CD14-positive monocyte (primary cell): ENCODE results near the gene EDARADD. TPM values are rescaled to one million over a fixed set of nuclear protein-coding genes. Genes with fewer than 3 reads are reported as not detected.

Experiments used
- DNase-seq, 3 donors: peaks; one replicate each; pipeline ENCODE4 v3.0.0-alpha.2; 2011 to 2022
- H2AFZ ChIP-seq: 2 replicates; pipeline ENCODE4 v1.6.0; 2012; ENCODE audit warnings: mild to moderate bottlenecking, low read depth, low read length, inconsistent platforms; ENCODE audit not compliant: insufficient read depth, poor library complexity, severe bottlenecking
- H3K27ac ChIP-seq, 2 donors: 1 replicate in 1 of 2; 2 replicates in 1 of 2; pipeline ENCODE4 v1.5.1; 2012 to 2013; ENCODE audit warnings: low read length in 2 of 2, control low read depth in 1 of 2, inconsistent platforms in 1 of 2, low read depth in 1 of 2, mild to moderate bottlenecking in 1 of 2
- H3K27me3 ChIP-seq, 2 donors: one replicate each; pipeline versions ENCODE4 v1.6.0 to v1.6.1; 2011 to 2013; ENCODE audit warnings: low read length in 2 of 2; ENCODE audit not compliant: control insufficient read depth in 2 of 2, insufficient read depth in 2 of 2
- H3K36me3 ChIP-seq, 2 donors: replicated peaks in 1 of 2; 1 replicate in 1 of 2; 2 replicates in 1 of 2; pipeline versions ENCODE4 v1.5.1 to v1.6.1; 2012 to 2013; ENCODE audit warnings: low read length in 2 of 2, control low read depth in 1 of 2, inconsistent platforms in 1 of 2, mild to moderate bottlenecking in 1 of 2; ENCODE audit not compliant: insufficient read depth in 2 of 2, control insufficient read depth in 1 of 2
- H3K4me1 ChIP-seq, 2 donors: 1 replicate in 1 of 2; 2 replicates in 1 of 2; pipeline versions ENCODE4 v1.5.1 to v1.6.1; 2012 to 2013; ENCODE audit warnings: low read length in 2 of 2, control low read depth in 1 of 2, inconsistent platforms in 1 of 2, mild to moderate bottlenecking in 1 of 2, moderate library complexity in 1 of 2; ENCODE audit not compliant: insufficient read depth in 2 of 2, control insufficient read depth in 1 of 2
- H3K4me2 ChIP-seq: replicated peaks from 2 replicates; pipeline ENCODE3; 2012; ENCODE audit warnings: low read length, moderate library complexity, mild to moderate bottlenecking; ENCODE audit not compliant: poor library complexity, severe bottlenecking; ENCODE audit errors: extremely low read depth
- H3K4me3 ChIP-seq, 3 experiments: fragments of 200-600 bp in 1 of 3; sonication (generic) in 1 of 3; replicated peaks in 1 of 3; 1 replicate in 2 of 3; 2 replicates in 1 of 3; pipeline ENCODE4 v1.5.1; 2011 to 2013; ENCODE audit warnings: low read length in 3 of 3, mild to moderate bottlenecking in 3 of 3, control low read depth in 2 of 3, low read depth in 2 of 3, inconsistent platforms in 1 of 3, moderate library complexity in 1 of 3
- H3K79me2 ChIP-seq: 2 replicates; pipeline ENCODE4 v1.6.0; 2012; ENCODE audit warnings: mild to moderate bottlenecking, control low read depth, inconsistent platforms, low read length, moderate library complexity; ENCODE audit not compliant: insufficient read depth
- H3K9ac ChIP-seq: 2 replicates; pipeline ENCODE4 v1.6.0; 2017; ENCODE audit warnings: low read length, mild to moderate bottlenecking; ENCODE audit not compliant: insufficient read depth, poor library complexity, severe bottlenecking
- H3K9me3 ChIP-seq, 2 donors: replicated peaks in 1 of 2; 1 replicate in 1 of 2; 2 replicates in 1 of 2; pipeline versions ENCODE4 v1.5.1 to v1.6.1; 2012 to 2013; ENCODE audit warnings: low read length in 2 of 2, control low read depth in 1 of 2; ENCODE audit not compliant: control insufficient read depth in 1 of 2, insufficient read depth in 1 of 2
- H4K20me1 ChIP-seq: 2 replicates; pipeline ENCODE4 v1.6.0; 2012; ENCODE audit warnings: mild to moderate bottlenecking, low read length, control low read depth, moderate library complexity; ENCODE audit not compliant: insufficient read depth
- H3K27ac Mint-ChIP-seq, 7 donors: one replicate each; pipeline ENCODE4 v1.8.0; 2020; ENCODE audit warnings: mild to moderate bottlenecking in 7 of 7, mixed read lengths in 7 of 7, moderate library complexity in 6 of 7, inconsistent platforms in 2 of 7
- H3K27me3 Mint-ChIP-seq, 3 donors: one replicate each; pipeline ENCODE4 v1.8.0; 2021 to 2022; ENCODE audit warnings: low read depth in 3 of 3, mild to moderate bottlenecking in 3 of 3, mixed read lengths in 3 of 3, moderate library complexity in 3 of 3, inconsistent platforms in 1 of 3
- H3K36me3 Mint-ChIP-seq, 2 donors: one replicate each; pipeline ENCODE4 v1.8.0; 2020; ENCODE audit warnings: mixed read lengths in 2 of 2, inconsistent platforms in 1 of 2, mild to moderate bottlenecking in 1 of 2
- H3K4me1 Mint-ChIP-seq: one replicate; pipeline ENCODE4 v1.8.0; 2020; ENCODE audit warnings: mild to moderate bottlenecking, mixed read lengths
- H3K4me3 Mint-ChIP-seq, 2 donors: one replicate each; pipeline ENCODE4 v1.8.0; 2020; ENCODE audit warnings: mild to moderate bottlenecking in 2 of 2, mixed read lengths in 2 of 2, moderate library complexity in 1 of 2
- H3K9me3 Mint-ChIP-seq, 7 donors: one replicate each; pipeline ENCODE4 v1.8.0; 2020 to 2022; ENCODE audit warnings: mixed read lengths in 7 of 7, mild to moderate bottlenecking in 6 of 7, moderate library complexity in 6 of 7, inconsistent platforms in 2 of 7
- CTCF ChIP-seq: fragments of 200-600 bp; IDR thresholded peaks from one replicate; pipeline ENCODE4 v1.8.0; 2022; ENCODE audit warnings: antibody characterized with exemption, mild to moderate bottlenecking
- WGBS: methylation state at CpG from one replicate; pipeline ENCODE4 v1.1.5; 2013; ENCODE audit warnings: missing lambda C conversion rate; ENCODE audit not compliant: insufficient coverage; 5-methylcytosine and 5-hydroxymethylcytosine counted together
- intact Hi-C, 2 donors: fragments of 100-400 bp; cut with micrococcal nuclease; formaldehyde crosslinking; loops; one replicate each; pipeline versions ENCODE4 v1.15.0 to v1.15.1; 2023
- polyA plus RNA-seq, 3 donors: library from polyadenylated mRNA; depleted of rRNA in 1 of 3; unstranded in 2 of 3; stranded (reverse) in 1 of 3; fragments of 300-500 nt in 2 of 3; fragments of >200 nt in 1 of 3; fragmentation: Illumina TruSeq in 2 of 3; gene quantifications; 1 replicate in 2 of 3; 2 replicates in 1 of 3; pipeline ENCODE4 v1.2.3, GENCODE V29; 2012 to 2021

EDARADD gene
- polyA plus RNA-seq, 3 donors: not detected

GRCh38 chr1:236426215-236426614 lies 32.1 kb downstream of the EDARADD start:
- Histone ChIP-seq H3K27me3 (no peaks in the 10 kb centered on the region), H3K36me3 (no peaks in the 10 kb centered on the region), H3K9ac (no peak overlapping the region), H3K4me1 (no peaks in the 10 kb centered on the region), H3K4me3 (no peak overlapping the region), H3K4me2 (no peak overlapping the region), H3K27ac (no peak overlapping the region), H2AFZ (no peak overlapping the region), H3K9me3 (no peaks in the 10 kb centered on the region), H4K20me1 (no peaks in the 10 kb centered on the region), H3K79me2 (no peaks in the 10 kb centered on the region)
- H3K27ac Mint-ChIP-seq: no peak overlapping the region
- no peak overlapping the region for H3K4me3 Mint-ChIP-seq
- DNase-seq: no peak
- 100% methylated on average over 1 of the region's 3 CpGs for WGBS
- TF ChIP-seq CTCF: no peak
- peaks cover 0 to 4% (median 1%) of the 10 kb centered on the region in 3 donors for H3K27me3 Mint-ChIP-seq
- H3K4me1 Mint-ChIP-seq: no peaks in the 10 kb centered on the region
- H3K9me3 Mint-ChIP-seq: peaks cover 0 to 6% (median 3%) of the 10 kb centered on the region in 7 donors
- intact Hi-C loops: no loop called here
- H3K36me3 Mint-ChIP-seq: no peaks in the 10 kb centered on the region

DNA sequence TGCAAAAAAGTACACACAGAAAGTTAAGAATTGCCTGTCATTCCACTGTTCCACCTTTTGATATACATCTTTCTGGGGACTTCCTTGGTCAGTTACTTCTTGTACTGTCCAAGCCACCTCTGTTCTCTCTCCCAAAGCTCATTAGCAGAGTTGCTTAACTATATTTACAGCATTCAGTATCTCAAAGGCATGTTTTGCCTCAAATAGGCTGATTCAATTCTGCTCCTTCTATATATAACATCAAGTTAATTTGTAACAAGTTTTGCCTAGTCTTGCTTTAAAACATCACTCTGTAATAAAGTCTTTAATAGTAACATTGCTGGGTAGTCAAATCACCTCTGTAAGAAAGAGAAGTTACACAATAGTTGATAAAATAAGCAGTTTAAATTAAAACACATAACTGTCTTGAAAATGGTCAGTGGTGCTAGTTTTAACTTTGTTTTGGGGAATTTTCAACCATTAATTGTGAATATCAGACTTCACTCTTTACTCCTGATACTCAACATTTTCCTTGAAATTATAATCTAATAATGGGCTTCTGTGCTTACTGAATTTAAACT lies 35.7 kb downstream of the EDARADD start:
- Histone ChIP-seq H3K9me3 (no peaks in the 10 kb centered on the region), H2AFZ (no peak overlapping the region), H3K36me3 (no peaks in the 10 kb centered on the region), H3K4me3 (no peak overlapping the region), H3K79me2 (no peaks in the 10 kb centered on the region), H4K20me1 (no peaks in the 10 kb centered on the region), H3K9ac (no peak overlapping the region), H3K4me2 (no peak overlapping the region), H3K27me3 (no peaks in the 10 kb centered on the region), H3K27ac (no peak overlapping the region), H3K4me1 (no peaks in the 10 kb centered on the region)
- Mint-ChIP-seq H3K4me3 (no peak overlapping the region), H3K27me3 (peaks cover 0 to 6% (median 0%) of the 10 kb centered on the region in 3 donors), H3K9me3 (peaks cover 0 to 5% (median 3%) of the 10 kb centered on the region in 7 donors), H3K36me3 (no peaks in the 10 kb centered on the region), H3K27ac (peak overlapping the region in 1 of 7 donors; percentile 10), H3K4me1 (no peaks in the 10 kb centered on the region)
- TF ChIP-seq CTCF: no peak
- intact Hi-C loops: no loop called here
- DNase-seq: no peak
